Stimulated activated CD8-positive, alpha-beta memory T cell treated with anti-CD3 and anti-CD28 coated beads, Interleukin-15, amount 100 ng/mL, for 1 hour (primary cell): ENCODE data around the gene G6PC1.
"Not testable (repeated sequence)": the region's sequence is repeated elsewhere in the genome, so short reads cannot be mapped to it uniquely, and the experiment has no call there.

Experiments
- DNase-seq: peaks from one replicate; pipeline ENCODE4 v3.0.0-alpha.2; 2020; ENCODE audit warnings: low read depth

The G6PC1 gene

DNA sequence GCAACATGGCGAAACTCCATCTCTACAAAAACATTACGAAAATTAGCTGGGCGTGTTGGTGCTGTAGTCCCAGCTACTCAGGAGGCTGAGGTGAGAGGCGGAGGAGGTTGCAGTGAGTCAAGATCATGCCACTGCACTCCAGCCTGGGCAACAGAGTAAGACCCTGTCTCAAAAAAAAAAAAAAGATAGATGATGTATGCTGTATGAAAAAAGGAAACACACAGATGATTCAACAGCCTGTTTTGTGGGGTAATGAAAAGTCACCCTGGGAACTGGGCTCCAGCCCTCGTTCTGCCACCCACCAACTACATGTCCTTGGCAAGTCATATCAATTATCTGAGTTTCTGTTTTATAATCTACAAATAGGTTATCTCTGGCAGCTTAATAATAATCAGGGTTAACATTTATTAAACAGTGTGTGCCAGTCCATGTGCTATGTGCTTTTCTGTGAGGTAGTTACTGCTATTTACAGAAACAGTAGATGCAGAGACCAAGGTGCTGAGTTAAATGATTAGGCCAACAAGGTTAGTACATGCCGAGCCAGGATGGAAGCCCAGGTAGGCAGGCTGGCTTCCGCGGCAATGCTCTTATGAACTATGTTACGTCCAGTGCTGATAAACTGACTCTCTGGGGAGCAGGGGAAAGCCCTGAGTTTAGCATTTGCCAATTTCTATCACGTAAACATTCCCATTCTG, 1.1 kb downstream of the G6PC1 start:
- DNase-seq, result no peak

- no peak for DNase-seq
Observed at GRCh38 chr17:42904110-42904469, 3.5 kb downstream of the G6PC1 start.

DNA sequence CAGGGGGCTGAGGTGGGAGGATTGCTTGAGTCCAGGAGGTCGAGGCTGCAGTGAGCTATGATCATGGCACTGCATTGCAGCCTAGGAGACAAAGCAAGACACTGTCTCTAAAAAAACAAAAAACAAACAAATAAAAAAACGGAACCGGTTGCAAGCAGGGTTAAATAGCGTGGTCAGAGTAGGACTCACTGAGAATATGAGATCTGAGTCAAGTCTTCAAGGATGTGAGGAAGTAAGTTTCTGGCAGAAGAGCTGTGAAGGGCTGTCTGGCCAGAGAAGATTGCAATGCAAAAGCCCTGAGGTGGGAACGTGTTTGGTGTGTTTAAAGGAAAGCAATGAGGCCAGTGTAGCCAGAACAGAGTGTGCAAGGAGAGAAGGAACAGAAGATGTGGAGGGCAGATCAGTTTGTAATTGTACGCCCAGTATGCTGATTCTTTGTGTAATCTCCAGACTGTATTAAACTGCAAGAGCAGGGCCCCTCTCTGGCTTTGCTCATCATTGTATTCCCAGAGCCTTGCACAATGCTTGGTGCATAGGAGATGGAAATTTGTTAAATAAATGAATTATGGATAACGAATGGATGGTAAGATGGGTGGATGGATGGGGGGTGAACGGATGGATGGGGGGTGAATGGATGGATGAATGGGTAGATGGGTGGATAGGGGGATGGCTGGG, 6.3 kb downstream of the G6PC1 start:
- DNase-seq, result no peak

DNA sequence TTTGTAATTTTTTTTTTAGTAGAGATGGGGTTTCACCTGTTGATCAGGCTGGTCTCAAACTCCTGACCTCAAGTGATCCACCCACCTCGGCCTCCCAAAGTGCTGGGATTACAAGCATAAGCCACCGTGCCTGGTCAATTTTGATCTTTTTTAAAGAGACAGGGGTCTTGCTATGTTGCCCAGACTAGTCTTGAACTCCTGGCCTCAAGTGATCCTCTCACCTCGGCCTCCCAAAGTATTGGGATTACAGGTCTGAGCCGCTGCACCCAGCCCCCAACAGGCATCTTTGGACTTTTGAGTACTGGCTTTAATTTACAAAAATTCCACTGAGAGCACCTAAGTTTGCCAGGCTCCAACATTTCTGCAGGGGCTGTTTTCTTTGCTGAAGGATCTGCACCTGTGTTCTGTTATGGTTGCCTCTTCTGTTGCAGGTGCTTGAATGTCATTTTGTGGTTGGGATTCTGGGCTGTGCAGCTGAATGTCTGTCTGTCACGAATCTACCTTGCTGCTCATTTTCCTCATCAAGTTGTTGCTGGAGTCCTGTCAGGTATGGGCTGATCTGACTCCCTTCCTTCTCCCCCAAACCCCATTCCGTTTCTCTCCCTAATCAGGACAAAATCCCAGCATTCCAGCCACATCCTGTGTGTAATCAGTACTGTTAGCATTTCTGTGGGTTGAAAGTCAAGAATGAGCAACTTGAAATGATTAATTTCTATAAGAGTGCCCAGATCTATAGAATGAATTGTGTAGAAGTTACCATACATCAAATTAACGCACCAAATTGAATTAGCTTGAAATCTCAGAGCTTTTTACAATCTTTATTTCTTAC, 8.5 kb downstream of the G6PC1 start:
- no peak for DNase-seq

- DNase-seq, result no peak
Observed at GRCh38 chr17:42913522-42913921, 12.9 kb downstream of the G6PC1 start.

DNA sequence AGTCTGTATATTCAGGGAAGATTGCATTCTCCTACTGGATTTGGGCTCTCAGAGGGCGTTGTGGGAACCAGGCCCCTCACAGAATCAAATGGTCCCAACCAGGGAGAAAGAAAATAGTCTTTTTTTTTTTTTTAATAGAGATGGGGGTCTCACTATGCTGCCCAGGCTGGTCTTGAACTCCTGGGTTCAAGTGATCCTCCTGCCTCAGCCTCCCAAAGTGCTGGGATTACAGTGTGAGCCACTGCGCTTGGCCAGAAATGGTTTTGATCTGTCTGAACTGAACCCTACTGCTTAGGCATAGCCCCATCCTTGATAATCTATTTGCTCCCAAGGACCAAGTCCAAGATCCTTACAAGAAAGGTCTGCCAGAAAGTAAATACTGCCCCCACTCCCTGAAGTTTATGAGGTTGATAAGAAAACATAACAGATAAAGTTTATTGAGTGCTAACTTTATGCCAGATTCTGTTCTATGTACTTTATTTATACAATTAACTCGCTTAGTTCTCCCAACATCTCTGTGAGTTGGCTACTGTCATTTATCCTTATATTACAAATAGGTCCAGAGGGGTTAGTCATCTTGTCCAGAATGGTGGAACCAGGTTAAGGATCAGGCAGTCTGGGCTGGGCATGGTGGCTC, 13.5 kb downstream of the G6PC1 start:
- no peak for DNase-seq

GRCh38 chr17:42915288-42915687, 14.7 kb downstream of the G6PC1 start:
- not testable (repeated sequence) for DNase-seq

DNA sequence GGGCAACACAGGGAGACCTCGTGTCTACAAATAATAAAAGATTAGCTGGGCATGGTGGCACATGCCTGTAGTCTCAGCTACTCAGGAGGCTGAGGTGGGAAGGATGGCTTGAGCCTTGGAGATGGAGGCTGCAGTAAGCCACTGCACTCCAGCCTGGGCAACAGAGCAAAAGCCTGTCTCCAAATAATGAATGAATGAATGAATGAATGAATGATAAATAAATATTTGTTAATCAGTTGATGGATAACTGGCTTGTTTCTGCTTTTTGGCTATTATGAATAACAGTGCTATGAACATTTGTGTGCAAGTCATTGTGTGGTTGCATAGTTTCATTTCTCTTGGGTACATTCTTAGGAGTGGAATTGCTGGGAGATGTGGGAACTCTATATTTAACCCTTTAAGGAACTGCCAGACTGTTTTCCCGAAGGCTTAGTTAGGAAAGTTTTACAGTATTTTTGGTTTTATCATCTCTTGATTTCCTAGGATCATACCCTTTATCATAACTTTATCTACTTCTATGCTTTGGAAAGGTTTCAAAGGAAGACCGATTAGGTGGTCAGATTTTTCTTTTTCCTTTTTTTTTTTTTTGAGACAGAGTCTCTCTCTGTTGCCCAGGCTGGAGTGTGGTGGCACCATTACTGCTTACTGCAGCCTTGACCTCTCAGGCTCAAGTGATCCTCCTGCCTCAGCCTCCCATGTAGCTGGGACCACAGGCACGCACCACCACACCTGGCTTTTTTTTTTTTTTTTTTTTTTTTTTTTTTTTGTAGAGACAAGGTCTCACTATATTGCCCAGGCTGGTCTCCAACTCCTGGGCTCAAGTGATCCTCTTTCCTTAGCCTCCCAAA, 16.0 kb downstream of the G6PC1 start:
- DNase-seq, result not testable (repeated sequence)

- no peak for DNase-seq
Observed at GRCh38 chr17:42917236-42917603, 16.6 kb downstream of the G6PC1 start.

DNA sequence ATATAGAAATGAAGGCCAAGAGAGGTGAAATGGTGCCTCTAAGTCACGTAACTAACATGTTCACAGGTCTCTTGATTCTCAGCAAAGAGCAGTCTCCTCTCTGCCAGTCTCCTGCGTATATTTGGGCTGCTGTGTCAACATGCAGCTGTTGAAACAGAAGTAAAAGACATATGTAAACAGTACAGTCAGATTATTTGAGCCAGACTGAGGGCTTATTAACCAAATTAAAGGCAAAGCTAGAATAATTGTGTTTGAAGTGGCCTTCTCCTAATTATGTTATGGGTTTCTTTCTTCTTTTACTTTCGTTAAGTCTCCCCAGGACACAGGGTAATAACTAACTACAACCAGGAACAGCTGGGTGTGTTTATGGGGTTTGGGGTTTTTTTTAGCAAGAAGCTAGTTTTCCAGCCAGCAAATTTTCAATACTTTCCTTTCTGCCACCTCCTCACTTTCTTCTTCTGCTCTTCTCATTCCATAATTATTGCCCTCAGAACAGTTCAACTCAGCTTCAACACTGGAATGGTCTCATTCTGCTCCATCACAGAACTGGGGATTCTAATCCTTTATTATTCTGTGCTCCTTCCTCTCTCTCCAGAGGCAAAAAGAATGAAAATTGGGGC, 18.4 kb downstream of the G6PC1 start:
- DNase-seq, result no peak

DNA sequence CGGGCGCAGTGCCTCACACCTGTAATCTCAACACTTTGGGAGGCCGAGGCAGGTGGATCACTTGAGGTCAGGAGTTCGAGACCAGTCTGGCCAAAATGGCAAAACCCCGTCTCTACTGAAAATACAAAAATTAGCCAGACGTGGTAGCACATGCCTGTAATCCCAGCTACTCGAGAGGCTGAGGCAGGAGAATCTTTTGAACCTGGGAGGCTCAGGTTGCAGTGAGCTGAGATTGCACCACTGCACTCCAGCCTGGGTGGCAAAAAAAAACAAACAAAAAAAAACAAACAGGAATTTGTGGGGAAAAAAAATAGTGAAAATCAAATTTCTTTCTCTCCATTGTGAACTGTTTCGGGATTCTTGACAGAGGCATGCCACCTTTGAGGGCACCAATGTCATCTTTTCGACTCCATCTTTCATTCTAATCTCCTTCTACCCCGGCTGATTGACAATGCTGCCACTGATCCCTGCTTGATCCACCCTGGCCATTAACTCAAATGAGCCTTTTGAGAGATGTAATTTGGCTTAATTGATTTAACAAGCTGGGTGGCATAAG, 19.0 kb downstream of the G6PC1 start:
- not testable (repeated sequence) for DNase-seq

DNA sequence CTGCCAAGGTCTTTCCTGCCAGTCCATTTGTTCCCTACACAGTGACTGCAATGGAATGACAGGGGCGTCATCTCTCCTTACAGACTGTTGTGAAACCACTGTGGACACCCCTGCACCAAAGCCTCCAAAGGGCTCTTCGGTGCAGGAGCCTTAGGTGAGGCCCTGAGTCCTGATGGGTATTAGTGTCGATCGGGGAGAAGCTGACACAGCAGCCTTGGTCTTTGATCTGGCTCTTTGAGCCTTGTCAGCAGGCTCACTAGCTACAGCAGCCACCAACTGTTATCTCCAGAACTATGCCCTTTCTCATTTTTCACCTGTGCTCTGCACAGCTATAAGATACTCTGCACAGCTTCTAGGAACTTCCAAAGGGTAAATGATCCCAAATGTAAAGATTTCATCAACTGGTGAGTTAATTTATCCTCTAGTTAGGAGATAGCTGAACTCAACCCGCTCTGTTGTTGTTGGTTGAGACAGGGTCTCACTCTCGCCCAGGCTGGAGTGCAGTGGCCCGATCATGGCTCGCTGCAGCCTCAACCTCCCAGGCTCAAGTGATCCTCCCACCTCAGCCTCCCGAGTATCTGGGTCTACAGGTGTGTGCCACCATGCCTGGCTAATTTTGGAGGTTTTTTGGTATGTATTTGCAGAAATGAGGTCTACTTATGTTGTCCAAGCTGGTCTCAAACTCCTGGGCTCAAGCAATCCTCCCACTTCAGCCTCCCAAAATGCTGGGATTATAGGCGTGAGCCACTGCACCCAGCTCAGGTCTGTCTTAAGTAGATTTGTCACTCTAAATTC, 19.7 kb downstream of the G6PC1 start:
- DNase-seq, result no peak

DNA sequence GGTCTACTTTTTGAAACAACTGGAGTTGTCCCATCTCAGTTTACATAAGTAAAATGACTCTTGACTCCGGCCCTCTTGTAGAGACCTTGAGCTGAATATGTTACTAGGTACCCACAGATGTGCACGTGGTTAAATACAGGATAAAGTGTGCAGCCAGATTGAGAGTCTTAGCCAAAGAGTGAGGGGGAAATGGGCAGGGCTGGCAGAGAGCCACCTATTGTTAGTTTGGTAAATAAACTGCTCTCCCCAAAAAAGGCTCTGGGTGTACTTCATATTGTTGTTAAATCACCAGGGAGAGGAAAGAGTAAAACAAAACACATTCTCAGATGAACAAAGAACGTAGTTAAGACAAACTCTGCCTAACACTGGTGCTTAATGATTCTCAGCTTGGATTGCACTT, 20.3 kb downstream of the G6PC1 start:
- DNase-seq, result no peak

- no peak for DNase-seq
Observed at GRCh38 chr17:42922294-42922693, 21.7 kb downstream of the G6PC1 start.

DNA sequence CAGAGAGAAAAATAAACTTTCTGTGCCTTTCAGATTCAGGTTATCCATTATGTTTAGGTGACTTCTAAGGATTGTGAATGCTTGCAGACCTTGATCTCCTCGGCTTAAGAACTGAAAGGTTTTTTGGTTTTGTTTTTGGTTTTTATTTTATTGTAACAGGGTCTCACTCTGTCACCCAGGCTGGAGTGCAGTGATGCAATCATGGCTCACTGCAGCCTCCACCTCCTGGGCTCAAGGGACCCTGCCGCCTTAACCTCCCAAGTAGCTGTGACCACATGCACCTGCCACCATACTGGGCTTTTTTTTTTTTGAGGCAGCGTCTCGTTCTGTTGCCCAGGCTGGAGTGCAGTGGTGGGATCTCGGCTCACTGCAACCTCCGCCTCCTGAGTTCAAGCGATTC, 22.9 kb downstream of the G6PC1 start:
- DNase-seq, result not testable (repeated sequence)

DNA sequence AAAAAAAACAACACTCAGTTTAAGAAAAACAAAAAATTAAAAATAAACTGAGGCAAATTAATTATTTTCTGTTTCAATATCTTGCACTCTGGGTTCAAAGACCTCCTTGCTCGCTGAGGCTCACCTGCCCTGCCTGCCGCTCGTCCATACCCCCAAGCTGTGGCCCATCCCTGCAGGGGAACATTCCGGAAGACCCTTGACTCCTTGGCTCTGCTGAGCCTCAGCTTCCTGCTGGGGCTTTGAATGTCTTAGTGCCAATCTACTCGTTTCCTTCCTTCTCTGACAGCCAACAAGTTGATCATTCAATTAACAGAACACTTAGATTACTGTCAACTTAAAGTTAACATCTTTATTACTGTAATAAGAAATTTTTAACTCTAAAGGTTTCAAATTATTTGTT, 24.3 kb downstream of the G6PC1 start:
- DNase-seq, result no peak

DNA sequence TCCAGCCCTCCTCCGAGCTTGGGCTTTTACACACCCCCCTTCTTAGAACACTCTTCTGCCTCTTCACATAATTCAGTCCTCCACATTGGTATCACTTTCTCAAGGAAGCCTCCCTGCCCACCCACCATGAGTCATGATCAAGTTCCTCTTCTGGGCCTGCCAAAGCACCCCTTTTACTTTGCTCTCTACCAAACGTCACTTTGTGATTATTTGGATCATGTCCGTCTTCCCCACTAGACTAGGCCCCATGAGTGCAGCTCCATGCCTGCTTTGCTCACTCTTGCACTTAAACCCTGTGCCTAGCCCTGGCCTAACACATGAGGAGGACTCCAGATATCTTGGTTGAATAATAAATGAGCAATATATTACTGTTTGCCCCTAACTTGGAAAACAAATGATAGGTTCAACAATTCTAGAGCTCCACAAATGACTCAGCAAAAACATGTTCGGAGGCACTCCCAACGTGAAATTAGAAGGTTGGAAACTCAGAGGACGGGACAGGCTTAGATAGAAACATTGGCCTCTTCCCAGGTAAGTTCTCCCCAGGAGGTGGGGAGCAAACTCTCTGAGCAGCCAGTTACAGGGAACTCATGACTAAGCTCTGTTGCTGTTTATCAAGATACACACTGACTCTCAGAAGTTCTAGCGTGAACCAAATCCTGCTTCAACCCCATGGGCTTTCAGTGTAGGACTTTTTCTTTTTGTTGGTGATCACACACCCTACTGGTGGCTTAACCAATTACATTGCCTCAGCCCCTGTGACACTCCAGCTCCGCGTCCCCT, 28.3 kb downstream of the G6PC1 start:
- no peak for DNase-seq

DNA sequence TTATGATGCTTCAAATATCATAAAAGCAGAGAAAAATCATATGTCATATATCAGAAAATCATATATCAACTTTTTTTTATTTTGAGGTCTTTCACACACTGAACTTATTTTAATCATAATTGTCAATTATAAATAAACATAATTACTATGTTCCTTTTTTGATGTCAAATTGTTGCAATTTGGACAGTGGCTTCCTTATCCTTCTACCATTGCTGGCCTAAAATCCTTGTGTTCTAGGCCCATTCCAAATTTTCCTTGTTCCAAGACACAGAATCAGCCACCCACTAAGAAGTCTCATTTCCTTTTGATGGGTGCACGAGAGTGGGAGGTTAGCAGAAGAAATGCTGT, 28.9 kb downstream of the G6PC1 start:
- no peak for DNase-seq
